NT2/D1 (cell line): ENCODE data around the gene CX3CL1.
A peak's percentile ranks its signal among the peaks of the same experiment; 100 is the strongest.

Experiments
- DNase-seq: peaks from one replicate; pipeline ENCODE4 v3.0.0-alpha.2; 2011; ENCODE audit warnings: low read depth, low spot score
- H3K27me3 ChIP-seq: 2 replicates; pipeline ENCODE4 v1.6.0; 2011; ENCODE audit warnings: mild to moderate bottlenecking; ENCODE audit not compliant: insufficient read length, insufficient read depth
- H3K36me3 ChIP-seq: 2 replicates; pipeline ENCODE4 v1.6.1; 2011; ENCODE audit warnings: mild to moderate bottlenecking, low read length, mixed read lengths; ENCODE audit not compliant: insufficient read depth, insufficient read length
- H3K4me1 ChIP-seq: 2 replicates; pipeline ENCODE4 v1.5.1; 2011; ENCODE audit not compliant: insufficient read depth, insufficient read length
- H3K4me3 ChIP-seq: 2 replicates; pipeline ENCODE4 v1.5.1; 2011; ENCODE audit warnings: low read depth; ENCODE audit not compliant: insufficient read length
- H3K9ac ChIP-seq: 2 replicates; pipeline ENCODE4 v1.6.0; 2011; ENCODE audit warnings: low read depth; ENCODE audit not compliant: insufficient read length
- H3K9me3 ChIP-seq: 2 replicates; pipeline ENCODE4 v1.5.1; 2011; ENCODE audit warnings: mild to moderate bottlenecking, low read length; ENCODE audit not compliant: insufficient read depth
- SUZ12 ChIP-seq: IDR thresholded peaks from 2 replicates; pipeline ENCODE4 v1.6.1; 2011; ENCODE audit not compliant: insufficient read length, insufficient read depth; ENCODE audit errors: extremely low read depth
- YY1 ChIP-seq: IDR thresholded peaks from 2 replicates; pipeline ENCODE4 v1.6.1; 2011; ENCODE audit not compliant: insufficient read length, insufficient read depth
- ZNF274 ChIP-seq: IDR thresholded peaks from 2 replicates; pipeline ENCODE4 v1.6.1; 2011; ENCODE audit warnings: mild to moderate bottlenecking, low read depth, low read length

The CX3CL1 gene

GRCh38 chr16:57377080-57377841, 5.0 kb downstream of the CX3CL1 start:
- no peaks in the 10 kb centered on the region for H3K27me3 ChIP-seq
- no peak for DNase-seq
- H3K4me1 ChIP-seq: peaks cover 10% of the 10 kb centered on the region
- H3K4me3 ChIP-seq: no peak overlapping the region
- peaks cover 11% of the 10 kb centered on the region for H3K36me3 ChIP-seq
- no peak overlapping the region for H3K9ac ChIP-seq
- no peak for TF ChIP-seq YY1
- TF ChIP-seq ZNF274: no peak
- no peak for TF ChIP-seq SUZ12
- no peaks in the 10 kb centered on the region for H3K9me3 ChIP-seq

GRCh38 chr16:57379579-57379978, 7.3 kb downstream of the CX3CL1 start:
- no peak overlapping the region for H3K4me3 ChIP-seq
- no peaks in the 10 kb centered on the region for H3K9me3 ChIP-seq
- DNase-seq: no peak
- TF ChIP-seq ZNF274 (no peak), SUZ12 (no peak), YY1 (no peak)
- H3K27me3 ChIP-seq: no peaks in the 10 kb centered on the region
- H3K4me1 ChIP-seq: peaks cover 15% of the 10 kb centered on the region
- peak overlapping the region; percentile 11 for H3K9ac ChIP-seq
- H3K36me3 ChIP-seq: peaks cover 24% of the 10 kb centered on the region

- H3K4me1 ChIP-seq: peaks cover 16% of the 10 kb centered on the region
- H3K27me3 ChIP-seq: no peaks in the 10 kb centered on the region
- H3K36me3 ChIP-seq: peaks cover 24% of the 10 kb centered on the region
- TF ChIP-seq SUZ12 (no peak), YY1 (no peak), ZNF274 (no peak)
- DNase-seq: no peak
- H3K4me3 ChIP-seq: no peak overlapping the region
- no peaks in the 10 kb centered on the region for H3K9me3 ChIP-seq
- H3K9ac ChIP-seq: no peak overlapping the region
Measured at GRCh38 chr16:57380671-57381462, 8.6 kb downstream of the CX3CL1 start.

- DNase-seq: no peak
- Histone ChIP-seq H3K27me3 (no peaks in the 10 kb centered on the region), H3K4me1 (peaks cover 20% of the 10 kb centered on the region), H3K36me3 (peaks cover 24% of the 10 kb centered on the region), H3K9ac (no peak overlapping the region), H3K9me3 (no peaks in the 10 kb centered on the region), H3K4me3 (no peak overlapping the region)
- TF ChIP-seq YY1: no peak
- TF ChIP-seq ZNF274: no peak
- no peak for TF ChIP-seq SUZ12
Measured at GRCh38 chr16:57381791-57382534, 9.7 kb downstream of the CX3CL1 start.

GRCh38 chr16:57382535-57383275, 10.4 kb downstream of the CX3CL1 start:
- peaks cover 20% of the 10 kb centered on the region for H3K4me1 ChIP-seq
- no peak for DNase-seq
- H3K4me3 ChIP-seq: no peak overlapping the region
- no peak overlapping the region for H3K9ac ChIP-seq
- no peaks in the 10 kb centered on the region for H3K9me3 ChIP-seq
- H3K36me3 ChIP-seq: peaks cover 24% of the 10 kb centered on the region
- no peak for TF ChIP-seq SUZ12
- no peak for TF ChIP-seq ZNF274
- no peak for TF ChIP-seq YY1
- no peaks in the 10 kb centered on the region for H3K27me3 ChIP-seq

GRCh38 chr16:57383276-57384247, 11.3 kb downstream of the CX3CL1 start:
- Histone ChIP-seq H3K9me3 (no peaks in the 10 kb centered on the region), H3K4me3 (no peak overlapping the region), H3K36me3 (peaks cover 24% of the 10 kb centered on the region), H3K4me1 (peaks cover 20% of the 10 kb centered on the region), H3K9ac (peak overlapping the region; percentile 57), H3K27me3 (no peaks in the 10 kb centered on the region)
- DNase-seq: peak; percentile 40
- TF ChIP-seq SUZ12 (no peak), ZNF274 (no peak), YY1 (no peak)
